ENCODE data around the gene HHAT.

Gene HHAT

DNA sequence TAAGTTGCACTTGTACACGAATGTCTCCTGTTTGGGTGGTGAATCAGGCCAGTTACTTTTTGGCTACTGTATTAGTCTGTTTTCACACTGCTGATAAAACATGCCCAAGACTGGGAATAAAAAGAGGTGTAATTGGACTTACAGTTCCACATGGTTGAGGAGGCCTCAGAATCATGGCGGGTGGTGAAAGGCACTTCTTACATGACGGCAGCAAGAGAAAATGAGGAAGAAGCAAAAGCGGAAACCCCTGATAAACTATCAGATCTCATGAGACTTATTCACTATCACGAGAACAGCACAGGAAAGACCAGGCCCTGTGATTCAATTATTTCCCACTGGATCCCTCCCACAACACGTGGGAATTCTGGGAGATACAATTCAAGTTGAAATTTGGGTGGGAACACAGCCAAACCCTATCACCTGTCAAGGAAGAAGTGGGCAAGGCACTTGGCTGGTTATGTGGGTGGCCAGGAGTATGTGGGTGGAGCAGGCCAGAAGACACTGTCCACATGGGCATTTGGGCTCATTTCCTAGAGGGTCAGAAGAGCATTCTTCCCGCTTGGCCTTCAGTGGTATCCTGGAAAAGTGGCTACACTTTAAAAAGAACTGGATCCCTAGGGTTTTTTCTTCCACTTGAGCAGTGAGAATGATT is 228.8 kb downstream of the HHAT start:
- Histone ChIP-seq H3K36me3 (ENCODE audit: insufficient read depth, low read length) (no peaks in the 10 kb centered on the region), H3K4me3 (ENCODE audit: low read depth in 1 of 2, low read length in 2 of 2) (no peak overlapping the region), H3K9ac (ENCODE audit: low read depth, low read length) (no peak overlapping the region), H3K27ac (ENCODE audit: low read length) (no peak overlapping the region), H3K79me2 (ENCODE audit: insufficient read depth, low read length) (no peaks in the 10 kb centered on the region), H3K4me2 (ENCODE audit: insufficient read depth, low read length) (no peak overlapping the region), H3K27me3 (ENCODE audit: insufficient read depth, low read length, poor library complexity) (no peaks in the 10 kb centered on the region), H2AFZ (ENCODE audit: low read depth, low read length) (no peak overlapping the region), H3K4me1 (ENCODE audit: insufficient read depth, low read length) (no peaks in the 10 kb centered on the region), H4K20me1 (ENCODE audit: insufficient read depth, low read length) (no peaks in the 10 kb centered on the region), H3K9me3 (ENCODE audit: insufficient read depth, low read length, severe bottlenecking) (no peaks in the 10 kb centered on the region)
- no peak for DNase-seq
- ATAC-seq (ENCODE audit: insufficient read depth, low read depth) = no peak
- TF ChIP-seq, protein P1, sequence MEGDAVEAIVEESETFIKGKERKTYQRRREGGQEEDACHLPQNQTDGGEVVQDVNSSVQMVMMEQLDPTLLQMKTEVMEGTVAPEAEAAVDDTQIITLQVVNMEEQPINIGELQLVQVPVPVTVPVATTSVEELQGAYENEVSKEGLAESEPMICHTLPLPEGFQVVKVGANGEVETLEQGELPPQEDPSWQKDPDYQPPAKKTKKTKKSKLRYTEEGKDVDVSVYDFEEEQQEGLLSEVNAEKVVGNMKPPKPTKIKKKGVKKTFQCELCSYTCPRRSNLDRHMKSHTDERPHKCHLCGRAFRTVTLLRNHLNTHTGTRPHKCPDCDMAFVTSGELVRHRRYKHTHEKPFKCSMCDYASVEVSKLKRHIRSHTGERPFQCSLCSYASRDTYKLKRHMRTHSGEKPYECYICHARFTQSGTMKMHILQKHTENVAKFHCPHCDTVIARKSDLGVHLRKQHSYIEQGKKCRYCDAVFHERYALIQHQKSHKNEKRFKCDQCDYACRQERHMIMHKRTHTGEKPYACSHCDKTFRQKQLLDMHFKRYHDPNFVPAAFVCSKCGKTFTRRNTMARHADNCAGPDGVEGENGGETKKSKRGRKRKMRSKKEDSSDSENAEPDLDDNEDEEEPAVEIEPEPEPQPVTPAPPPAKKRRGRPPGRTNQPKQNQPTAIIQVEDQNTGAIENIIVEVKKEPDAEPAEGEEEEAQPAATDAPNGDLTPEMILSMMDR (IDR thresholded peaks at IDR 0.05; ENCODE audit: borderline replicate concordance, extremely low read depth, low read length, poor library complexity, severe bottlenecking) = no peak
- TF ChIP-seq EZH2 (IDR thresholded peaks at IDR 0.05; ENCODE audit: borderline replicate concordance, low read depth, low read length, severe bottlenecking) = no peak

DNA sequence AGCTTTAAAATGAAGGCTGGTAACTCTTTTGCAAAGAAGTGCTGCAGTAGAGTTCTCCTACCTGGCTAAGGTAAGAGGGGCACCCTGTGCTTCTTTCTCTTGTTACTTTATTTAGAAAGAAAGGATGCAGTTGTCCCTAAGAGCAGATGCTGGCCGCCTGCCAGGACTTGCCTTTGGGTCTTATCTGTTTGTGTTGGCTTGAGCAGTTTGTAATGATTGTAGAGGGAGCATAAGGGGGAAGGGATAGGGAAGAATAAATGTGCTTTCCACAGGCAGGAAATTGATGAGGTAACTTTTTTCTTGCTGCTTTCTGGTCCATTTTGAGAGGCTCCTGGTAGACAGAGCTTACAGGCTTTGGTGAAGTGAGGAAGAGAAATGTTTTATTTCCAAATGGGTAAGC is 229.6 kb downstream of the HHAT start:
- DNase-seq (no peak), ATAC-seq (ENCODE audit: insufficient read depth, low read depth) (no peak)
- Histone ChIP-seq H3K27me3 (ENCODE audit: insufficient read depth, low read length, poor library complexity) (no peaks in the 10 kb centered on the region), H3K4me1 (ENCODE audit: insufficient read depth, low read length) (no peaks in the 10 kb centered on the region), H3K36me3 (ENCODE audit: insufficient read depth, low read length) (no peaks in the 10 kb centered on the region), H3K27ac (ENCODE audit: low read length) (no peak overlapping the region), H3K79me2 (ENCODE audit: insufficient read depth, low read length) (no peaks in the 10 kb centered on the region), H3K9me3 (ENCODE audit: insufficient read depth, low read length, severe bottlenecking) (no peaks in the 10 kb centered on the region), H3K4me2 (ENCODE audit: insufficient read depth, low read length) (no peak overlapping the region), H3K4me3 (ENCODE audit: low read depth in 1 of 2, low read length in 2 of 2) (no peak overlapping the region), H4K20me1 (ENCODE audit: insufficient read depth, low read length) (no peaks in the 10 kb centered on the region), H2AFZ (ENCODE audit: low read depth, low read length) (no peak overlapping the region), H3K9ac (ENCODE audit: low read depth, low read length) (no peak overlapping the region)
- TF ChIP-seq, protein P1 (IDR thresholded peaks at IDR 0.05; ENCODE audit: borderline replicate concordance, extremely low read depth, low read length, poor library complexity, severe bottlenecking) = no peak
- TF ChIP-seq EZH2 (IDR thresholded peaks at IDR 0.05; ENCODE audit: borderline replicate concordance, low read depth, low read length, severe bottlenecking) = no peak

DNA sequence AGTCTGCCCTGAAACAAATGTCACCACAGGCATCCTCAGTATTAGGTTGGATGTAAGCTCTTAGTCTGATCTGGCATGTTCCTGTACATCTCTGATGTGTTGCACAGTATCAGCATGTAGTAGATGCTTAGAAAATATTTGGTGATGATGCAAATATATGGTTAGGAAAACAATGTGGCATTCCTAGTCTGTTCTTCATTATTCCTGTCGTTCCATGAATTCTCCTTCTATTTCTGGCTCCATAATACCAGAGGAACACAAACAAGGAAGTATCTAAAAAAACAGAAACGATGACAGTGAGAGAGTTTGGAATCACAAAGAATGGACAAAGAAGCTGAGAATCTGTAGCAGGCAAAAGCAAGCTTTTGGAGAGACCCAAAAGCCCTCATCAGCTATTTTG is 236.6 kb downstream of the HHAT start:
- no peaks in the 10 kb centered on the region for H3K36me3 ChIP-seq (ENCODE audit: insufficient read depth, low read length)
- H3K4me1 ChIP-seq (ENCODE audit: insufficient read depth, low read length) = no peaks in the 10 kb centered on the region
- TF ChIP-seq EZH2 (IDR thresholded peaks at IDR 0.05; ENCODE audit: borderline replicate concordance, low read depth, low read length, severe bottlenecking) = no peak
- DNase-seq (no peak), ATAC-seq (ENCODE audit: insufficient read depth, low read depth) (no peak)
- H3K4me3 ChIP-seq (ENCODE audit: low read depth in 1 of 2, low read length in 2 of 2) = no peak overlapping the region
- no peak overlapping the region for H3K9ac ChIP-seq (ENCODE audit: low read depth, low read length)
- no peaks in the 10 kb centered on the region for H4K20me1 ChIP-seq (ENCODE audit: insufficient read depth, low read length)
- H3K79me2 ChIP-seq (ENCODE audit: insufficient read depth, low read length) = no peaks in the 10 kb centered on the region
- no peak overlapping the region for H2AFZ ChIP-seq (ENCODE audit: low read depth, low read length)
- H3K27ac ChIP-seq (ENCODE audit: low read length) = no peak overlapping the region
- H3K9me3 ChIP-seq (ENCODE audit: insufficient read depth, low read length, severe bottlenecking) = no peaks in the 10 kb centered on the region
- H3K4me2 ChIP-seq (ENCODE audit: insufficient read depth, low read length) = no peak overlapping the region
- no peaks in the 10 kb centered on the region for H3K27me3 ChIP-seq (ENCODE audit: insufficient read depth, low read length, poor library complexity)

DNA sequence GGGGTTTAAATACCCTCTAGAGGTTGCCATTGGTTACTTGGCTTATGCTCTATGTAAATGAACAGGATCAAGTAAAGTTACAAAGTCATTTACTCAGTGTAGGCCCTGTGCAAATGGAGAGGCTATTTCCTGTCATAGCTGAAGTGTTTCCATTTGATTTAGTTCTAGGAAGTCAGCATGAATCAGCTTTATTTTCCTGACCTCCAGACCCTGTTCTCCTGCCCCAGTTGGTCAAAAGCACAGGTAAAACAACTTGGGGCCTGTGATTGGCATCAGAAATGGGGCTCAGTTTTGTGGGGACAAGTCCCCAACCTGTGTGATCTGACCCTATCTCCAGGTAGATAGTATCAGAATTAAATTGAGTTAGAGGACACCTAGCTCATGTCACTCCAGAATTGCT is 239.9 kb downstream of the HHAT start:
- Histone ChIP-seq H3K4me1 (ENCODE audit: insufficient read depth, low read length) (no peaks in the 10 kb centered on the region), H3K27ac (ENCODE audit: low read length) (no peak overlapping the region), H3K4me3 (ENCODE audit: low read depth in 1 of 2, low read length in 2 of 2) (no peak overlapping the region), H3K9ac (ENCODE audit: low read depth, low read length) (no peak overlapping the region), H3K9me3 (ENCODE audit: insufficient read depth, low read length, severe bottlenecking) (no peaks in the 10 kb centered on the region), H3K27me3 (ENCODE audit: insufficient read depth, low read length, poor library complexity) (no peaks in the 10 kb centered on the region), H3K4me2 (ENCODE audit: insufficient read depth, low read length) (no peak overlapping the region), H4K20me1 (ENCODE audit: insufficient read depth, low read length) (no peaks in the 10 kb centered on the region), H2AFZ (ENCODE audit: low read depth, low read length) (no peak overlapping the region), H3K36me3 (ENCODE audit: insufficient read depth, low read length) (no peaks in the 10 kb centered on the region), H3K79me2 (ENCODE audit: insufficient read depth, low read length) (no peaks in the 10 kb centered on the region)
- ATAC-seq (ENCODE audit: insufficient read depth, low read depth) (no peak), DNase-seq (no peak)
- no peak for TF ChIP-seq EZH2 (IDR thresholded peaks at IDR 0.05; ENCODE audit: borderline replicate concordance, low read depth, low read length, severe bottlenecking)
- TF ChIP-seq, protein P1 (IDR thresholded peaks at IDR 0.05; ENCODE audit: borderline replicate concordance, extremely low read depth, low read length, poor library complexity, severe bottlenecking) = no peak
